Common myeloid progenitor, CD34-positive (primary cell): ENCODE data around the gene NELFB.

Experiments
- CTCF ChIA-PET: fragments of 350-600 bp; sonication (Branson Sonifier 250); formaldehyde crosslinking; loops from one replicate; lab custom pipeline; 2021; ENCODE audit warnings: antibody characterized with exemption; lab: Charles Lee
- POLR2A ChIA-PET: fragments of 350-600 bp; sonication (Branson Sonifier 250); formaldehyde crosslinking; loops from one replicate; lab custom pipeline; 2021; ENCODE audit warnings: antibody characterized with exemption; lab: Charles Lee
- DNase-seq, 3 donors: peaks; one replicate each; pipeline versions ENCODE4 v3.0.0 to v3.0.0-alpha.2; 2013
- H3K27ac ChIP-seq, 2 experiments: 1 replicate in 1 of 2; 2 replicates in 1 of 2; pipeline ENCODE4 v1.7.0; 2013; ENCODE audit warnings: inconsistent platforms in 2 of 2, low read length in 2 of 2, mild to moderate bottlenecking in 2 of 2, low read depth in 1 of 2, moderate library complexity in 1 of 2; ENCODE audit not compliant: severe bottlenecking in 2 of 2, insufficient read depth in 1 of 2, poor library complexity in 1 of 2
- H3K27me3 ChIP-seq, 5 experiments: replicated peaks in 2 of 5; 1 replicate in 3 of 5; 2 replicates in 2 of 5; pipeline versions ENCODE4 v1.6.1 to v1.7.0; 2013; ENCODE audit warnings: low read length in 4 of 5, mild to moderate bottlenecking in 2 of 5, moderate library complexity in 2 of 5, inconsistent platforms in 1 of 5; ENCODE audit not compliant: insufficient read depth in 5 of 5, control insufficient read depth in 4 of 5
- H3K36me3 ChIP-seq, 4 experiments: 1 replicate in 2 of 4; 2 replicates in 2 of 4; pipeline versions ENCODE4 v1.6.1 to v1.7.0; 2013; ENCODE audit warnings: low read length in 3 of 4, control low read depth in 1 of 4, mild to moderate bottlenecking in 1 of 4; ENCODE audit not compliant: control insufficient read depth in 4 of 4, insufficient read depth in 4 of 4
- H3K4me1 ChIP-seq, 4 experiments: 1 replicate in 3 of 4; 2 replicates in 1 of 4; pipeline versions ENCODE4 v1.6.1 to v1.7.1; 2013; ENCODE audit warnings: low read length in 3 of 4, mild to moderate bottlenecking in 3 of 4, control low read depth in 1 of 4, inconsistent platforms in 1 of 4, moderate library complexity in 1 of 4; ENCODE audit not compliant: control insufficient read depth in 4 of 4, insufficient read depth in 4 of 4; ENCODE audit errors: control extremely low read depth in 1 of 4
- H3K4me3 ChIP-seq, 7 experiments: 1 replicate in 4 of 7; 2 replicates in 3 of 7; pipeline versions ENCODE4 v1.5.1 to v1.7.0; 2013; ENCODE audit warnings: mild to moderate bottlenecking in 7 of 7, low read length in 6 of 7, moderate library complexity in 6 of 7, inconsistent platforms in 2 of 7, low read depth in 2 of 7, control low read depth in 1 of 7; ENCODE audit not compliant: insufficient read depth in 4 of 7, control insufficient read depth in 1 of 7; ENCODE audit errors: extremely low read depth in 1 of 7
- H3K9me3 ChIP-seq, 5 experiments: 1 replicate in 4 of 5; 2 replicates in 1 of 5; pipeline versions ENCODE4 v1.6.1 to v1.7.1; 2013; ENCODE audit warnings: low read length in 4 of 5, mild to moderate bottlenecking in 2 of 5, inconsistent platforms in 1 of 5, low read depth in 1 of 5, moderate library complexity in 1 of 5; ENCODE audit not compliant: control insufficient read depth in 4 of 5, insufficient read depth in 2 of 5; ENCODE audit errors: control extremely low read depth in 1 of 5
- WGBS: methylation state at CpG from one replicate; pipeline ENCODE4 v1.1.5; 2013; ENCODE audit not compliant: insufficient coverage; 5-methylcytosine and 5-hydroxymethylcytosine counted together

The NELFB gene

GRCh38 chr9:137243626-137244485, 11.3 kb upstream of the NELFB start:
- H3K4me1 ChIP-seq: peaks cover 3 to 36% (median 33%) of the 10 kb centered on the region in 4 experiments
- CTCF ChIA-PET: interaction anchor here (0.6 to 2.4 kb wide), 4 partner anchors 10 to 221 kb away, joined by 3 to 10 read pairs (median 4); partner anchors contain the start of genes ANAPC2 and SSNA1
- WGBS: 91% methylated on average over 13 of the region's 15 CpGs
- H3K36me3 ChIP-seq: peaks cover 0 to 24% (median 17%) of the 10 kb centered on the region in 4 experiments
- peak in 1 of 3 donors; percentile 19 for DNase-seq
- no peak overlapping the region for H3K27ac ChIP-seq
- H3K27me3 ChIP-seq: no peaks in the 10 kb centered on the region
- no peaks in the 10 kb centered on the region for H3K9me3 ChIP-seq
- POLR2A ChIA-PET: interaction anchor here (1.6 kb wide), 1 partner anchor 10 kb away, joined by 8 read pairs; the partner anchor contains the start of gene NELFB
- H3K4me3 ChIP-seq: no peak overlapping the region

- WGBS: 92% methylated on average over 33 of the region's 36 CpGs
- POLR2A ChIA-PET: interaction anchor here (1.6 kb wide), 1 partner anchor 9 kb away, joined by 8 read pairs; the partner anchor contains the start of gene NELFB
Measured at GRCh38 chr9:137244486-137245449, 10.4 kb upstream of the NELFB start.

GRCh38 chr9:137245450-137246421, 9.4 kb upstream of the NELFB start:
- DNase-seq: no peak
- no peak overlapping the region for H3K27ac ChIP-seq
- peaks cover 3 to 27% (median 19%) of the 10 kb centered on the region in 4 experiments for H3K4me1 ChIP-seq
- H3K36me3 ChIP-seq: peaks cover 0 to 24% (median 17%) of the 10 kb centered on the region in 4 experiments
- ChIA-PET CTCF (interaction anchor here (2.4 kb wide), 1 partner anchor 8 kb away, joined by 10 read pairs; no protein-coding TSS in a partner anchor), POLR2A (interaction anchor here (1.6 kb wide), 1 partner anchor 8 kb away, joined by 8 read pairs; the partner anchor contains the start of gene NELFB)
- WGBS: 98% methylated on average over 23 of the region's 25 CpGs
- H3K9me3 ChIP-seq: no peaks in the 10 kb centered on the region
- no peaks in the 10 kb centered on the region for H3K27me3 ChIP-seq
- no peak overlapping the region for H3K4me3 ChIP-seq

More at GRCh38 chr9:137244486-137245449, 10.4 kb upstream of the NELFB start:
- H3K27ac ChIP-seq: no peak overlapping the region
- H3K36me3 ChIP-seq: peaks cover 0 to 24% (median 17%) of the 10 kb centered on the region in 4 experiments
- H3K27me3 ChIP-seq: no peaks in the 10 kb centered on the region
- peaks cover 3 to 28% (median 26%) of the 10 kb centered on the region in 4 experiments for H3K4me1 ChIP-seq
- CTCF ChIA-PET: interaction anchor here (0.6 to 2.4 kb wide), 3 partner anchors 9 to 220 kb away, joined by 3 to 10 read pairs (median 3); no protein-coding TSS in a partner anchor
- DNase-seq: no peak
- no peak overlapping the region for H3K4me3 ChIP-seq
- H3K9me3 ChIP-seq: no peaks in the 10 kb centered on the region

- H3K4me1 ChIP-seq: peaks cover under 1 to 22% (median 12%) of the 10 kb centered on the region in 4 experiments
- no peak overlapping the region for H3K4me3 ChIP-seq
- 95% methylated on average over 18 of the region's 20 CpGs for WGBS
- H3K9me3 ChIP-seq: no peaks in the 10 kb centered on the region
- H3K27ac ChIP-seq: no peak overlapping the region
- POLR2A ChIA-PET: interaction anchor here (0.6 kb wide), 1 partner anchor 14 kb away, joined by 4 read pairs; no protein-coding TSS in a partner anchor
- no peaks in the 10 kb centered on the region for H3K27me3 ChIP-seq
- DNase-seq: no peak
- CTCF ChIA-PET: interaction anchor here (0.5 to 1.3 kb wide), 3 partner anchors 10 to 58 kb away, joined by 3 to 5 read pairs (median 3); no protein-coding TSS in a partner anchor
- peaks cover 0 to 18% (median 12%) of the 10 kb centered on the region in 4 experiments for H3K36me3 ChIP-seq
Measured at GRCh38 chr9:137247135-137247915, 7.8 kb upstream of the NELFB start.

GRCh38 chr9:137247916-137248175, 7.3 kb upstream of the NELFB start:
- Histone ChIP-seq H3K4me1 (peaks cover 0 to 17% (median 8%) of the 10 kb centered on the region in 4 experiments), H3K36me3 (peaks cover 0 to 13% (median 6%) of the 10 kb centered on the region in 4 experiments), H3K9me3 (no peaks in the 10 kb centered on the region), H3K27me3 (no peaks in the 10 kb centered on the region), H3K4me3 (no peak overlapping the region), H3K27ac (no peak overlapping the region)
- no peak for DNase-seq
- POLR2A ChIA-PET: interaction anchor here (0.7 kb wide), 1 partner anchor 25 kb away, joined by 3 read pairs; no protein-coding TSS in a partner anchor
- no CpG with 5 or more reads among the region's 6 CpGs for WGBS
- CTCF ChIA-PET: interaction anchor here (0.8 to 1.3 kb wide), 2 partner anchors 11 to 59 kb away, joined by 3 to 5 read pairs; no protein-coding TSS in a partner anchor
